ENCODE results near the gene TANGO2. TPM values are rescaled to one million over a fixed set of nuclear protein-coding genes. Genes with fewer than 3 reads are reported as not detected.

TANGO2 gene
- total RNA-seq, 1 experiment from 2014 or later: 17.0 TPM

- Histone ChIP-seq H3K36me3 (ENCODE audit: control insufficient read depth in 1 of 2, insufficient read depth in 2 of 2, low read length in 2 of 2) (peaks cover 5 to 10% of the 10 kb centered on the region in 2 experiments; a peak in 2 of 4 replicates), H3K4me2 (ENCODE audit: low read length) (no peak overlapping the region), H3K79me2 (ENCODE audit: insufficient read depth, low read length) (no peaks in the 10 kb centered on the region; the same call in 1 of the 2 replicates), H4K20me1 (ENCODE audit: insufficient read depth) (no peaks in the 10 kb centered on the region), H3K9me3 (ENCODE audit: control insufficient read depth in 1 of 2, insufficient read depth in 1 of 2, low read depth in 1 of 2, low read length in 2 of 2) (no peaks in the 10 kb centered on the region), H3K4me3 (replicated peaks in 1 of 2; ENCODE audit: low read depth in 1 of 2, low read length in 2 of 2) (no peak overlapping the region), H3K4me1 (ENCODE audit: control insufficient read depth in 1 of 2, insufficient read depth in 2 of 2, low read length in 2 of 2) (peaks cover 14 to 28% of the 10 kb centered on the region in 2 experiments), H3K9ac (ENCODE audit: low read length) (no peak overlapping the region), H3K27ac (ENCODE audit: low read depth, low read length) (no peak overlapping the region), H3K27me3 (ENCODE audit: insufficient read depth, low read length) (no peaks in the 10 kb centered on the region), H3K9me2 (ENCODE audit: insufficient read depth) (no peaks in the 10 kb centered on the region), H2AFZ (ENCODE audit: low read depth, low read length, poor library complexity, severe bottlenecking) (no peak overlapping the region)
- DNase-seq (ENCODE audit: low read depth, low spot score) (no peak), ATAC-seq (no peak)
- ChIA-PET CTCF (no interaction called here), RAD21 (ENCODE audit: low non-redundant PET in 1 of 2, low total read pairs in 2 of 2, uncharacterized antibody in 2 of 2, unreplicated experiment in 2 of 2) (no interaction called here), POLR2A (no interaction called here)
- no TSS peak for BruUV-seq (replicated peaks)
- intact Hi-C loops (cut with micrococcal nuclease): no loop called here
- TF ChIP-seq ELF1 (IDR thresholded peaks at IDR 0.05; ENCODE audit: borderline replicate concordance, low read depth) (no peak), MAX (IDR thresholded peaks at IDR 0.05) (no peak), CEBPB (IDR thresholded peaks at IDR 0.05; ENCODE audit: low read depth) (no peak), POLR2A (IDR thresholded peaks at IDR 0.05; ENCODE audit: borderline replicate concordance, extremely low read depth, insufficient read depth, insufficient read length) (no peak), SP1 (IDR thresholded peaks at IDR 0.05; ENCODE audit: low read depth) (no peak), EGR1 (IDR thresholded peaks at IDR 0.05; ENCODE audit: low read depth) (no peak), TCF7L2 (IDR thresholded peaks at IDR 0.05; ENCODE audit: borderline replicate concordance, extremely low read depth, insufficient read depth, insufficient read length) (no peak), RAD21 (IDR thresholded peaks at IDR 0.05; ENCODE audit: low read depth) (no peak)
Observed at GRCh38 chr22:19977296-19978243, 43.3 kb upstream of the TANGO2 start.

- POLR2A ChIA-PET: no interaction called here
- no peak for TF ChIP-seq ZBTB33 (IDR thresholded peaks at IDR 0.05; ENCODE audit: extremely low read depth, insufficient replicate concordance, low read length)
- no peak for TF ChIP-seq POLR2A (IDR thresholded peaks at IDR 0.05; ENCODE audit: borderline replicate concordance, extremely low read depth, insufficient read depth, insufficient read length)
- no peak for TF ChIP-seq YY1 (IDR thresholded peaks at IDR 0.05; ENCODE audit: extremely low read depth, insufficient replicate concordance, low read depth, low read length)
- TF ChIP-seq ELF1 (IDR thresholded peaks at IDR 0.05; ENCODE audit: borderline replicate concordance, low read depth): no peak
- TF ChIP-seq SP1 (IDR thresholded peaks at IDR 0.05; ENCODE audit: low read depth): no peak
- TF ChIP-seq SRF (IDR thresholded peaks at IDR 0.05; ENCODE audit: low read depth): no peak
- TF ChIP-seq EGR1 (IDR thresholded peaks at IDR 0.05; ENCODE audit: low read depth): no peak
- no peak for TF ChIP-seq RAD21 (IDR thresholded peaks at IDR 0.05; ENCODE audit: low read depth)
- no peak for TF ChIP-seq ZNF274 (IDR thresholded peaks at IDR 0.05; ENCODE audit: low read depth, low read length)
- TF ChIP-seq ZFX (IDR thresholded peaks at IDR 0.05): no peak
- TF ChIP-seq CEBPB (IDR thresholded peaks at IDR 0.05; ENCODE audit: low read depth): no peak
- TF ChIP-seq SIN3A (IDR thresholded peaks at IDR 0.05; ENCODE audit: low read depth): no peak
- no peak for TF ChIP-seq MAX (IDR thresholded peaks at IDR 0.05)
- no peak for TF ChIP-seq CBX3 (IDR thresholded peaks at IDR 0.05; ENCODE audit: low read depth)
Observed at GRCh38 chr22:19978748-19979147, 42.2 kb upstream of the TANGO2 start.

More at GRCh38 chr22:19978748-19979147, 42.2 kb upstream of the TANGO2 start:
- intact Hi-C loops (cut with micrococcal nuclease): no loop called here
- H3K27me3 ChIP-seq (ENCODE audit: insufficient read depth, low read length): no peaks in the 10 kb centered on the region
- H3K4me1 ChIP-seq (ENCODE audit: control insufficient read depth in 1 of 2, insufficient read depth in 2 of 2, low read length in 2 of 2): peaks cover 26 to 39% of the 10 kb centered on the region in 2 experiments
- no peak overlapping the region for H2AFZ ChIP-seq (ENCODE audit: low read depth, low read length, poor library complexity, severe bottlenecking)
- DNase-seq (ENCODE audit: low read depth, low spot score) (no peak), ATAC-seq (no peak)
- no peak overlapping the region for H3K9ac ChIP-seq (ENCODE audit: low read length)
- RAD21 ChIA-PET (ENCODE audit: low non-redundant PET in 1 of 2, low total read pairs in 2 of 2, uncharacterized antibody in 2 of 2, unreplicated experiment in 2 of 2): no interaction called here
- H3K36me3 ChIP-seq (ENCODE audit: control insufficient read depth in 1 of 2, insufficient read depth in 2 of 2, low read length in 2 of 2): peaks cover 3 to 6% of the 10 kb centered on the region in 2 experiments; a peak in 2 of 4 replicates
- H3K4me2 ChIP-seq (ENCODE audit: low read length): no peak overlapping the region
- CTCF ChIA-PET: no interaction called here
- H4K20me1 ChIP-seq (ENCODE audit: insufficient read depth): no peaks in the 10 kb centered on the region
- peaks cover 10% of the 10 kb centered on the region for H3K79me2 ChIP-seq (ENCODE audit: insufficient read depth, low read length)
- H3K9me2 ChIP-seq (ENCODE audit: insufficient read depth): no peaks in the 10 kb centered on the region
- no peak overlapping the region for H3K4me3 ChIP-seq (replicated peaks in 1 of 2; ENCODE audit: low read depth in 1 of 2, low read length in 2 of 2)
- H3K9me3 ChIP-seq (ENCODE audit: control insufficient read depth in 1 of 2, insufficient read depth in 1 of 2, low read depth in 1 of 2, low read length in 2 of 2): no peaks in the 10 kb centered on the region
- H3K27ac ChIP-seq (ENCODE audit: low read depth, low read length): no peak overlapping the region
- no TSS peak for BruUV-seq (replicated peaks)

Data from HCT116 (cell line).